OCI-LY7 (cell line): Measurements from ENCODE around the gene OR2V2. TPM values are rescaled to one million over a fixed set of nuclear protein-coding genes. Genes with fewer than 3 reads are reported as not detected.

ENCODE experiments used
- BruUV-seq: library from RNA; stranded (reverse); fragments of 400-500 nt; replicated peaks from 2 replicates; lab custom pipeline; 2021; lab: Mats Ljungman, UMichigan
- CTCF ChIA-PET: fragments of 300-600 bp; sonication (Branson Sonifier 250); formaldehyde crosslinking; loops from one replicate; lab custom pipeline; 2022; ENCODE audit warnings: antibody characterized with exemption; ENCODE audit not compliant: unreplicated experiment; lab: Charles Lee
- POLR2A ChIA-PET: fragments of 300-600 bp; sonication (Branson Sonifier 250); formaldehyde crosslinking; loops from one replicate; lab custom pipeline; 2022; ENCODE audit warnings: antibody characterized with exemption; lab: Charles Lee
- DNase-seq: peaks from one replicate; pipeline ENCODE4 v3.0.0-alpha.2; 2015; ENCODE audit warnings: low spot score
- H2AFZ ChIP-seq: fragments of 200-600 bp; sonication (generic), shearing (Covaris generic); 2 replicates; pipeline ENCODE4 v1.6.1; 2014; ENCODE audit warnings: mild to moderate bottlenecking, antibody characterized with exemption, low read length, moderate library complexity
- H3K27ac ChIP-seq: fragments of 200-600 bp; sonication (generic); 2 replicates; pipeline ENCODE4 v1.5.1; 2014; ENCODE audit warnings: mixed run types, low read depth, mild to moderate bottlenecking, moderate library complexity, low read length, inconsistent platforms; ENCODE audit not compliant: poor library complexity, severe bottlenecking
- H3K36me3 ChIP-seq: fragments of 200-600 bp; sonication (generic); 2 replicates; pipeline ENCODE4 v1.6.1; 2014; ENCODE audit warnings: mild to moderate bottlenecking, antibody characterized with exemption, low read length, moderate library complexity, mixed read lengths; ENCODE audit not compliant: insufficient read depth
- H3K4me1 ChIP-seq: fragments of 200-600 bp; sonication (generic); 2 replicates; pipeline ENCODE4 v1.5.1; 2014; ENCODE audit warnings: mild to moderate bottlenecking, low read length; ENCODE audit not compliant: insufficient read depth, poor library complexity, severe bottlenecking
- H3K4me2 ChIP-seq: fragments of 200-600 bp; sonication (generic); 2 replicates; pipeline ENCODE4 v1.6.1; 2014; ENCODE audit warnings: mild to moderate bottlenecking, low read length
- H3K4me3 ChIP-seq: fragments of 200-600 bp; sonication (generic); 2 replicates; pipeline ENCODE4 v1.5.1; 2014; ENCODE audit warnings: mild to moderate bottlenecking, low read depth, low read length; ENCODE audit not compliant: poor library complexity, severe bottlenecking
- H3K79me2 ChIP-seq: fragments of 200-600 bp; sonication (generic); 2 replicates; pipeline ENCODE4 v1.6.1; 2016; ENCODE audit warnings: low read depth, mild to moderate bottlenecking, low read length, moderate library complexity, mixed read lengths; ENCODE audit not compliant: insufficient read depth
- H3K9me2 ChIP-seq: fragments of 200-600 bp; sonication (generic); 2 replicates; pipeline ENCODE4 v1.6.1; 2016; ENCODE audit warnings: mild to moderate bottlenecking, low read length, mixed read lengths; ENCODE audit not compliant: insufficient read depth
- H3K9me3 ChIP-seq: fragments of 200-600 bp; sonication (generic); 2 replicates; pipeline ENCODE4 v1.6.1; 2014; ENCODE audit warnings: mild to moderate bottlenecking, mixed run types, low read length, mixed read lengths
- H4K20me1 ChIP-seq: fragments of 200-600 bp; sonication (generic); 2 replicates; pipeline ENCODE4 v1.6.1; 2014; ENCODE audit warnings: mild to moderate bottlenecking, antibody characterized with exemption, low read length, moderate library complexity, mixed read lengths; ENCODE audit not compliant: insufficient read depth
- EZH2phosphoT487 ChIP-seq: fragments of 200-600 bp; sonication (generic); IDR thresholded peaks from 2 replicates; pipeline ENCODE4 v1.6.1; 2018; ENCODE audit warnings: low read depth, borderline replicate concordance, mild to moderate bottlenecking, mixed run types, antibody characterized with exemption, low read length, moderate library complexity, mixed read lengths
- intact Hi-C: fragments of 100-400 bp; cut with micrococcal nuclease; formaldehyde crosslinking; loops from one replicate; pipeline ENCODE4 v1.10.0; 2022; ENCODE audit not compliant: unreplicated experiment
- total RNA-seq, 2 experiments: library from RNA; depleted of rRNA in 1 of 2; stranded (reverse); fragments of >200 nt in 1 of 2; shearing (Covaris generic) in 1 of 2; gene quantifications; 2 replicates each; pipeline ENCODE4 v1.2.3, GENCODE V29; 2014 to 2022
- TF ChIP-seq, protein P1 (sequence below): fragments of 200-600 bp; sonication (generic); conservative IDR thresholded peaks from 2 replicates; pipeline ENCODE4 v1.5.1; 2014; ENCODE audit warnings: mild to moderate bottlenecking, antibody characterized with exemption, low read length, moderate library complexity, mixed read lengths

Gene OR2V2
- total RNA-seq, 2 experiments from 2014 or later = 0.06 TPM; not detected in 1

DNA sequence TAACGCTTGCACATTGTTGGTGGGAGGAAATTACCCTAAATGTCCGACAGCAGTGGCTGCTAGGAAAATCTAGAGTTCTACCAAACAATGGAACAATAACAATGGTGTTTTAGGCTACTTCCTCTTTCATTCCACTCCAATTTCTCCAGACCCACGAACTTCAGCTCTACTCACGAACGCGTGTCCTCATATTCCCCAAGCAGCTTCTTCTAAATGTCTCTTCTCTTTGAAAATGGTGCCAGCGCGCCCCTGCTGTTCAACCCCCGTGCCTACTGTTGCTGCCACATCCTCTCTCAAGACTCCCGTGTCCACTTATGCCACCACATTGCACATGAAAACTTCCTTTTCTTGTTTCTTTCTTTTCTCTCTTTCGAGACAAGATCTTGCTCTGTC, 25.6 kb downstream of the OR2V2 start:
- Histone ChIP-seq H3K4me3 (peak overlapping the region; percentile 74), H3K79me2 (peaks cover 13% of the 10 kb centered on the region; the same call in 1 of the 2 replicates), H3K27ac (peak overlapping the region; percentile 88), H4K20me1 (no peaks in the 10 kb centered on the region), H3K4me2 (peak overlapping the region; percentile 93), H2AFZ (peak overlapping the region; percentile 84), H3K9me3 (no peaks in the 10 kb centered on the region), H3K9me2 (no peaks in the 10 kb centered on the region), H3K36me3 (no peaks in the 10 kb centered on the region), H3K4me1 (peaks cover 46% of the 10 kb centered on the region)
- TF ChIP-seq, protein P1, sequence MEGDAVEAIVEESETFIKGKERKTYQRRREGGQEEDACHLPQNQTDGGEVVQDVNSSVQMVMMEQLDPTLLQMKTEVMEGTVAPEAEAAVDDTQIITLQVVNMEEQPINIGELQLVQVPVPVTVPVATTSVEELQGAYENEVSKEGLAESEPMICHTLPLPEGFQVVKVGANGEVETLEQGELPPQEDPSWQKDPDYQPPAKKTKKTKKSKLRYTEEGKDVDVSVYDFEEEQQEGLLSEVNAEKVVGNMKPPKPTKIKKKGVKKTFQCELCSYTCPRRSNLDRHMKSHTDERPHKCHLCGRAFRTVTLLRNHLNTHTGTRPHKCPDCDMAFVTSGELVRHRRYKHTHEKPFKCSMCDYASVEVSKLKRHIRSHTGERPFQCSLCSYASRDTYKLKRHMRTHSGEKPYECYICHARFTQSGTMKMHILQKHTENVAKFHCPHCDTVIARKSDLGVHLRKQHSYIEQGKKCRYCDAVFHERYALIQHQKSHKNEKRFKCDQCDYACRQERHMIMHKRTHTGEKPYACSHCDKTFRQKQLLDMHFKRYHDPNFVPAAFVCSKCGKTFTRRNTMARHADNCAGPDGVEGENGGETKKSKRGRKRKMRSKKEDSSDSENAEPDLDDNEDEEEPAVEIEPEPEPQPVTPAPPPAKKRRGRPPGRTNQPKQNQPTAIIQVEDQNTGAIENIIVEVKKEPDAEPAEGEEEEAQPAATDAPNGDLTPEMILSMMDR = peak; percentile 80
- no peak for TF ChIP-seq EZH2phosphoT487
- intact Hi-C loops = loop anchor here (1.0 to 5.0 kb wide), 7 partner anchors 14 to 371 kb away; partner anchors contain the start of genes MGAT1, TRIM41 and ZFP62
- TSS peak; percentile 92 for BruUV-seq
- ChIA-PET CTCF (interaction anchor here (0.8 to 2.0 kb wide), 7 partner anchors 10 to 310 kb away, joined by 3 to 6 read pairs (median 3); no protein-coding TSS in a partner anchor), POLR2A (interaction anchor here (0.6 to 2.6 kb wide), 16 partner anchors 10 to 355 kb away, joined by 3 to 19 read pairs (median 4); partner anchors contain the start of gene TRIM41)
- peak; percentile 73 for DNase-seq

DNA sequence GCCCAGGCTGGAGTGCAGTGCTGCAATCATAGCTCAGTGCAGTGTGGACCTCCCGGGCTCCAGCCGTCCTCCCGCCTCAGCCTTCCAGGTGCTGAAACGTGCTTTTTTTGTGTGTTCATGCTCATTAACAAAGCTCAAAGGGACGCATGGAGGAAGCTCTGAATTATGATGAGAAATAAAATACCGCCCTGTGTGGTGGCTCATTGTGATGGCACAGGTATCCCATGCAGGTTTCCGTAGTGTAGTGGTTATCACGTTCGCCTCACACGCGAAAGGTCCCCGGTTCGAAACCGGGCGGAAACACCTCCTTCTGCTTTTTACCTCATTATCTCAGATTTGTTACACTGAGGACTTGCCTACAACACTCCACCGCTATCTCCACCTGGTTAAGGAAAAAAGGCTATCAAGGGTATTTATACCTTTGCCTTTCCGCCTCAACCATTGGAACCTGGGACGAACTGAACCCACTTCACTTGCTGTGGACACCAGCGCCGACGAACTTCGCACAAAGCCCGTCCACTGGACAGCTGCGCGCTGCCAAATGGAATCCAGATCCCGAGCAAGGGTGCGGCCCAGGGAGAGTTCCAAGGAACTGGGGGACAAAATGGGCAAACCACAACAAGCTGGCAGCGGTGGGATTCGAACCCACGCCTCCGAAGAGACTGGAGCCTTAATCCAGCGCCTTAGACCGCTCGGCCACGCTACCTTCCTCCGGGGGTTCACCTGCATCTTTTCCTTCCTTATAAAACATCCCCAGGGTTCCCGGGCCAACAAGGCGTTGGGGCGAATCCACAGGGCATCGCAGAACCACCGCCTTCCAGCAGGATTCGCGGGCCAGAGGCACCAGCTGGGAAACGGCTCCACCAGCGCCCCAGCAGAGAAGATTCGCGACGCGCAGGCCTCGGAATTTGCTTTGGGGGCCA, 26.3 kb downstream of the OR2V2 start:
- TF ChIP-seq, protein P1 = peak; percentile 64; the same call in 1 of the 2 replicates
- no peak for TF ChIP-seq EZH2phosphoT487
- no peaks in the 10 kb centered on the region for H3K36me3 ChIP-seq
- H3K4me2 ChIP-seq = peak overlapping the region; percentile 93
- H3K4me1 ChIP-seq = peaks cover 39% of the 10 kb centered on the region
- ChIA-PET CTCF (interaction anchor here (0.8 to 2.0 kb wide), 6 partner anchors 9 to 311 kb away, joined by 3 to 6 read pairs (median 3); no protein-coding TSS in a partner anchor), POLR2A (interaction anchor here (0.7 to 2.6 kb wide), 12 partner anchors 10 to 355 kb away, joined by 3 to 19 read pairs (median 4); partner anchors contain the start of gene TRIM41)
- BruUV-seq = no TSS peak
- H2AFZ ChIP-seq = peak overlapping the region; percentile 84
- peak overlapping the region; percentile 74 for H3K4me3 ChIP-seq
- DNase-seq = peak; percentile 91
- H3K9me3 ChIP-seq = no peaks in the 10 kb centered on the region
- intact Hi-C loops = loop anchor here (1.0 to 5.0 kb wide), 7 partner anchors 15 to 371 kb away; partner anchors contain the start of genes MGAT1, TRIM41 and ZFP62
- peaks cover 13% of the 10 kb centered on the region; the same call in 1 of the 2 replicates for H3K79me2 ChIP-seq
- H4K20me1 ChIP-seq = no peaks in the 10 kb centered on the region
- peak overlapping the region; percentile 88 for H3K27ac ChIP-seq
- no peaks in the 10 kb centered on the region for H3K9me2 ChIP-seq
